IPS DF 4.7 (cell line): ENCODE data around the gene CA7.
"Not testable (repeated sequence)": the region's sequence is repeated elsewhere in the genome, so short reads cannot be mapped to it uniquely, and the experiment has no call there.

Experiments
- DNase-seq: peaks from one replicate; pipeline ENCODE4 v3.0.0-alpha.2; 2013; ENCODE audit warnings: low spot score; ENCODE audit errors: extremely low read depth

CA7 gene

GRCh38 chr16:66895999-66896398 lies 51.8 kb downstream of the CA7 start:
- no peak for DNase-seq

GRCh38 chr16:66896682-66897081 lies 52.5 kb downstream of the CA7 start:
- DNase-seq, result not testable (repeated sequence)

- no peak for DNase-seq
Measured at GRCh38 chr16:66898207-66898606, 54.0 kb downstream of the CA7 start.

GRCh38 chr16:66898933-66899309 lies 54.7 kb downstream of the CA7 start:
- DNase-seq, result no peak

- no peak for DNase-seq
Measured at GRCh38 chr16:66899310-66899944, 55.2 kb downstream of the CA7 start.

GRCh38 chr16:66899945-66900710 lies 55.9 kb downstream of the CA7 start:
- DNase-seq, result no peak

GRCh38 chr16:66900721-66901441 lies 56.7 kb downstream of the CA7 start:
- DNase-seq, result no peak

GRCh38 chr16:66901626-66902025 lies 57.4 kb downstream of the CA7 start:
- DNase-seq, result no peak

GRCh38 chr16:66902648-66903543 lies 58.7 kb downstream of the CA7 start:
- DNase-seq, result no peak
